GM23338 (cell line): Measurements from ENCODE around the gene ADI1.

Experiments used
- CREB1 ChIP-seq: fragments of 250-450 bp; sonication (Bioruptor Pico); IDR thresholded peaks from 2 replicates; pipeline ENCODE4 v1.5.0; 2020; ENCODE audit warnings: low read depth, mild to moderate bottlenecking, moderate library complexity
- EZH2 ChIP-seq: fragments of 200-600 bp; sonication (generic); IDR thresholded peaks from one replicate; pipeline ENCODE4 v1.8.0; 2017; ENCODE audit warnings: antibody characterized with exemption, mild to moderate bottlenecking, low read depth; ENCODE audit not compliant: unreplicated experiment
- EZH2phosphoT487 ChIP-seq: fragments of 200-600 bp; sonication (generic); IDR thresholded peaks from one replicate; pipeline ENCODE4 v1.8.1; 2018; ENCODE audit warnings: antibody characterized with exemption; ENCODE audit not compliant: unreplicated experiment
- JUNB ChIP-seq: IDR thresholded peaks from one replicate; pipeline ENCODE4 v1.6.1; 2016; ENCODE audit warnings: antibody characterized with exemption; ENCODE audit not compliant: unreplicated experiment
- NANOG ChIP-seq: IDR thresholded peaks from 2 replicates; pipeline ENCODE4 v1.6.1; 2016; ENCODE audit warnings: antibody characterized with exemption, borderline replicate concordance
- POLR2AphosphoS5 ChIP-seq: IDR thresholded peaks from 2 replicates; pipeline ENCODE4 v1.6.1; 2016; ENCODE audit warnings: antibody characterized with exemption, low read depth
- STAT1 ChIP-seq: IDR thresholded peaks from one replicate; pipeline ENCODE4 v1.6.1; 2016; ENCODE audit warnings: antibody characterized with exemption; ENCODE audit not compliant: unreplicated experiment
- ZNF114 ChIP-seq: fragments of 250-450 bp; sonication (Bioruptor Pico); IDR thresholded peaks from 2 replicates; pipeline ENCODE4 v1.5.0; 2020; ENCODE audit warnings: mild to moderate bottlenecking, moderate library complexity
- ZNF331 ChIP-seq: fragments of 250-450 bp; sonication (Bioruptor Pico); IDR thresholded peaks from 2 replicates; pipeline ENCODE4 v1.5.0; 2020; ENCODE audit warnings: low read depth, mild to moderate bottlenecking, moderate library complexity
- TF ChIP-seq, protein P1 (sequence below), 2 experiments: fragments of 200-600 bp in 1 of 2; sonication (generic) in 1 of 2; conservative IDR thresholded peaks; 2 replicates each; pipeline versions ENCODE4 v1.5.1 to v1.6.1; 2016 to 2017; ENCODE audit warnings: antibody characterized with exemption in 2 of 2, low read depth in 2 of 2, mild to moderate bottlenecking in 2 of 2, moderate library complexity in 1 of 2
- TF ChIP-seq, protein P2 (sequence below): IDR thresholded peaks from one replicate; pipeline ENCODE4 v1.6.1; 2018; ENCODE audit warnings: antibody characterized with exemption; ENCODE audit not compliant: unreplicated experiment
- TF ChIP-seq, protein P3 (sequence below): fragments of 250-450 bp; sonication (Bioruptor Pico); IDR thresholded peaks from 2 replicates; pipeline ENCODE4 v1.5.0; 2020; ENCODE audit warnings: mild to moderate bottlenecking, moderate library complexity
- TF ChIP-seq, protein P4 (sequence below): IDR thresholded peaks from 2 replicates; pipeline ENCODE4 v1.6.1; 2016; ENCODE audit warnings: antibody characterized with exemption

DNA sequence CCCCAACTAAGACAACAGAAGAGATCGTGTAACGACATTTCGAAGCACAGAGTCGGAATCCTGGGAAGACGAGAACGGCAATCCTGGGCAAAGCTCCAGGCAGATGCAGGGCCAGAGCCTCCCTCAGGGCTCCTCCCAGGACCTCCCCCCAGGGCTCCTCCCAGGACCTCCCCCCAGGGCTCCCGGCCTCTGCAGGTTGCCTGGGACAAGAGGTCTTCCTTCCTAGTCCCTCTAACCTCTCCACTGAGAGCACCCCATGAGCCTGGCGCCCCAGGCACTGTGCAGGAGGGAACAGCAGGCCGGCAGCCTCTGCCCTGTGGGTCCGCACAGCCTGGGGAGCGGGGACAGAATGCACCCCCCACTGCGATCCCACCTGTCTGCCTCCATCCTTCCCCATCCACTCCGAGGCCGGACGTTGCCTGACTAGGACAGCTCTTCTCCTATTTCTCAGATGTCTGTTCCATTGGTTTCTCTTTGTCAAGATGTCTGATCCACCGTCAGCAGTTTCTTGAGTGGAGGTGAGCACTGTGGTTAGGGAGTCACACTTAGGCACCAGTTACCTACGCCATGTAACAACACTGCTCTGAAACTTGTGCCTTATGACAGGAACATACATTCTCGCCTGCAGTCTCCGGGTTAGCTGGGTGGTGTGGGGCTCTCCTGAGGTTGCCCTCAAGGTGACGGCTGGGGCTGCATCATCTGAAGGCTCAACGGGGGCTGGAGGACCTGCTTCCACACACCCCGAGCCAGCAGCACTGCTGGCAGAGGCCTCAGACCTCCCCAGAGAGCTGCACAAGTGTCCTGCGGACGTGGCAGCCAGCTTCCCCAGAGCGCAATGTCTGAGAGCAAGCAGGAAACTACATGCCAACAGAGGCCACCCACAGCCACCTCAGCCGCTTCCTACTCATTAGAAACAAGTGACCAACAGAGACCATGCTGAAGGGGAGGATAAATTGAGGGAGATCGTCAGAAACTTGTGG, 28.9 kb downstream of the ADI1 start:
- TF ChIP-seq CREB1 (CRISPR knock-in tag) (no peak), POLR2AphosphoS5 (no peak), STAT1 (no peak), EZH2 (no peak), ZNF114 (CRISPR knock-in tag) (no peak), JUNB (no peak), EZH2phosphoT487 (no peak), NANOG (no peak), ZNF331 (no peak)
- TF ChIP-seq, protein P1, sequence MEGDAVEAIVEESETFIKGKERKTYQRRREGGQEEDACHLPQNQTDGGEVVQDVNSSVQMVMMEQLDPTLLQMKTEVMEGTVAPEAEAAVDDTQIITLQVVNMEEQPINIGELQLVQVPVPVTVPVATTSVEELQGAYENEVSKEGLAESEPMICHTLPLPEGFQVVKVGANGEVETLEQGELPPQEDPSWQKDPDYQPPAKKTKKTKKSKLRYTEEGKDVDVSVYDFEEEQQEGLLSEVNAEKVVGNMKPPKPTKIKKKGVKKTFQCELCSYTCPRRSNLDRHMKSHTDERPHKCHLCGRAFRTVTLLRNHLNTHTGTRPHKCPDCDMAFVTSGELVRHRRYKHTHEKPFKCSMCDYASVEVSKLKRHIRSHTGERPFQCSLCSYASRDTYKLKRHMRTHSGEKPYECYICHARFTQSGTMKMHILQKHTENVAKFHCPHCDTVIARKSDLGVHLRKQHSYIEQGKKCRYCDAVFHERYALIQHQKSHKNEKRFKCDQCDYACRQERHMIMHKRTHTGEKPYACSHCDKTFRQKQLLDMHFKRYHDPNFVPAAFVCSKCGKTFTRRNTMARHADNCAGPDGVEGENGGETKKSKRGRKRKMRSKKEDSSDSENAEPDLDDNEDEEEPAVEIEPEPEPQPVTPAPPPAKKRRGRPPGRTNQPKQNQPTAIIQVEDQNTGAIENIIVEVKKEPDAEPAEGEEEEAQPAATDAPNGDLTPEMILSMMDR (conservative IDR thresholded peaks at IDR 0.05; ENCODE audit: low read depth in 2 of 2), result no peak
- TF ChIP-seq, protein P2, sequence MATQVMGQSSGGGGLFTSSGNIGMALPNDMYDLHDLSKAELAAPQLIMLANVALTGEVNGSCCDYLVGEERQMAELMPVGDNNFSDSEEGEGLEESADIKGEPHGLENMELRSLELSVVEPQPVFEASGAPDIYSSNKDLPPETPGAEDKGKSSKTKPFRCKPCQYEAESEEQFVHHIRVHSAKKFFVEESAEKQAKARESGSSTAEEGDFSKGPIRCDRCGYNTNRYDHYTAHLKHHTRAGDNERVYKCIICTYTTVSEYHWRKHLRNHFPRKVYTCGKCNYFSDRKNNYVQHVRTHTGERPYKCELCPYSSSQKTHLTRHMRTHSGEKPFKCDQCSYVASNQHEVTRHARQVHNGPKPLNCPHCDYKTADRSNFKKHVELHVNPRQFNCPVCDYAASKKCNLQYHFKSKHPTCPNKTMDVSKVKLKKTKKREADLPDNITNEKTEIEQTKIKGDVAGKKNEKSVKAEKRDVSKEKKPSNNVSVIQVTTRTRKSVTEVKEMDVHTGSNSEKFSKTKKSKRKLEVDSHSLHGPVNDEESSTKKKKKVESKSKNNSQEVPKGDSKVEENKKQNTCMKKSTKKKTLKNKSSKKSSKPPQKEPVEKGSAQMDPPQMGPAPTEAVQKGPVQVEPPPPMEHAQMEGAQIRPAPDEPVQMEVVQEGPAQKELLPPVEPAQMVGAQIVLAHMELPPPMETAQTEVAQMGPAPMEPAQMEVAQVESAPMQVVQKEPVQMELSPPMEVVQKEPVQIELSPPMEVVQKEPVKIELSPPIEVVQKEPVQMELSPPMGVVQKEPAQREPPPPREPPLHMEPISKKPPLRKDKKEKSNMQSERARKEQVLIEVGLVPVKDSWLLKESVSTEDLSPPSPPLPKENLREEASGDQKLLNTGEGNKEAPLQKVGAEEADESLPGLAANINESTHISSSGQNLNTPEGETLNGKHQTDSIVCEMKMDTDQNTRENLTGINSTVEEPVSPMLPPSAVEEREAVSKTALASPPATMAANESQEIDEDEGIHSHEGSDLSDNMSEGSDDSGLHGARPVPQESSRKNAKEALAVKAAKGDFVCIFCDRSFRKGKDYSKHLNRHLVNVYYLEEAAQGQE, result no peak
- TF ChIP-seq, protein P3, sequence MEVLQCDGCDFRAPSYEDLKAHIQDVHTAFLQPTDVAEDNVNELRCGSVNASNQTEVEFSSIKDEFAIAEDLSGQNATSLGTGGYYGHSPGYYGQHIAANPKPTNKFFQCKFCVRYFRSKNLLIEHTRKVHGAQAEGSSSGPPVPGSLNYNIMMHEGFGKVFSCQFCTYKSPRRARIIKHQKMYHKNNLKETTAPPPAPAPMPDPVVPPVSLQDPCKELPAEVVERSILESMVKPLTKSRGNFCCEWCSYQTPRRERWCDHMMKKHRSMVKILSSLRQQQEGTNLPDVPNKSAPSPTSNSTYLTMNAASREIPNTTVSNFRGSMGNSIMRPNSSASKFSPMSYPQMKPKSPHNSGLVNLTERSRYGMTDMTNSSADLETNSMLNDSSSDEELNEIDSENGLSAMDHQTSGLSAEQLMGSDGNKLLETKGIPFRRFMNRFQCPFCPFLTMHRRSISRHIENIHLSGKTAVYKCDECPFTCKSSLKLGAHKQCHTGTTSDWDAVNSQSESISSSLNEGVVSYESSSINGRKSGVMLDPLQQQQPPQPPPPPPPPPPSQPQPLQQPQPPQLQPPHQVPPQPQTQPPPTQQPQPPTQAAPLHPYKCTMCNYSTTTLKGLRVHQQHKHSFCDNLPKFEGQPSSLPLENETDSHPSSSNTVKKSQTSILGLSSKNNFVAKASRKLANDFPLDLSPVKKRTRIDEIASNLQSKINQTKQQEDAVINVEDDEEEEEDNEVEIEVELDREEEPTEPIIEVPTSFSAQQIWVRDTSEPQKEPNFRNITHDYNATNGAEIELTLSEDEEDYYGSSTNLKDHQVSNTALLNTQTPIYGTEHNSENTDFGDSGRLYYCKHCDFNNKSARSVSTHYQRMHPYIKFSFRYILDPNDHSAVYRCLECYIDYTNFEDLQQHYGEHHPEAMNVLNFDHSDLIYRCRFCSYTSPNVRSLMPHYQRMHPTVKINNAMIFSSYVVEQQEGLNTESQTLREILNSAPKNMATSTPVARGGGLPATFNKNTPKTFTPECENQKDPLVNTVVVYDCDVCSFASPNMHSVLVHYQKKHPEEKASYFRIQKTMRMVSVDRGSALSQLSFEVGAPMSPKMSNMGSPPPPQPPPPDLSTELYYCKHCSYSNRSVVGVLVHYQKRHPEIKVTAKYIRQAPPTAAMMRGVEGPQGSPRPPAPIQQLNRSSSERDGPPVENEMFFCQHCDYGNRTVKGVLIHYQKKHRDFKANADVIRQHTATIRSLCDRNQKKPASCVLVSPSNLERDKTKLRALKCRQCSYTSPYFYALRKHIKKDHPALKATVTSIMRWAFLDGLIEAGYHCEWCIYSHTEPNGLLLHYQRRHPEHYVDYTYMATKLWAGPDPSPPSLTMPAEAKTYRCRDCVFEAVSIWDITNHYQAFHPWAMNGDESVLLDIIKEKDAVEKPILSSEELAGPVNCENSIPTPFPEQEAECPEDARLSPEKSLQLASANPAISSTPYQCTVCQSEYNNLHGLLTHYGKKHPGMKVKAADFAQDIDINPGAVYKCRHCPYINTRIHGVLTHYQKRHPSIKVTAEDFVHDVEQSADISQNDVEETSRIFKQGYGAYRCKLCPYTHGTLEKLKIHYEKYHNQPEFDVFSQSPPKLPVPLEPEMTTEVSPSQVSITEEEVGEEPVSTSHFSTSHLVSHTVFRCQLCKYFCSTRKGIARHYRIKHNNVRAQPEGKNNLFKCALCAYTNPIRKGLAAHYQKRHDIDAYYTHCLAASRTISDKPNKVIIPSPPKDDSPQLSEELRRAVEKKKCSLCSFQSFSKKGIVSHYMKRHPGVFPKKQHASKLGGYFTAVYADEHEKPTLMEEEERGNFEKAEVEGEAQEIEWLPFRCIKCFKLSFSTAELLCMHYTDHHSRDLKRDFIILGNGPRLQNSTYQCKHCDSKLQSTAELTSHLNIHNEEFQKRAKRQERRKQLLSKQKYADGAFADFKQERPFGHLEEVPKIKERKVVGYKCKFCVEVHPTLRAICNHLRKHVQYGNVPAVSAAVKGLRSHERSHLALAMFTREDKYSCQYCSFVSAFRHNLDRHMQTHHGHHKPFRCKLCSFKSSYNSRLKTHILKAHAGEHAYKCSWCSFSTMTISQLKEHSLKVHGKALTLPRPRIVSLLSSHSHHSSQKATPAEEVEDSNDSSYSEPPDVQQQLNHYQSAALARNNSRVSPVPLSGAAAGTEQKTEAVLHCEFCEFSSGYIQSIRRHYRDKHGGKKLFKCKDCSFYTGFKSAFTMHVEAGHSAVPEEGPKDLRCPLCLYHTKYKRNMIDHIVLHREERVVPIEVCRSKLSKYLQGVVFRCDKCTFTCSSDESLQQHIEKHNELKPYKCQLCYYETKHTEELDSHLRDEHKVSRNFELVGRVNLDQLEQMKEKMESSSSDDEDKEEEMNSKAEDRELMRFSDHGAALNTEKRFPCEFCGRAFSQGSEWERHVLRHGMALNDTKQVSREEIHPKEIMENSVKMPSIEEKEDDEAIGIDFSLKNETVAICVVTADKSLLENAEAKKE, result no peak
- TF ChIP-seq, protein P4, sequence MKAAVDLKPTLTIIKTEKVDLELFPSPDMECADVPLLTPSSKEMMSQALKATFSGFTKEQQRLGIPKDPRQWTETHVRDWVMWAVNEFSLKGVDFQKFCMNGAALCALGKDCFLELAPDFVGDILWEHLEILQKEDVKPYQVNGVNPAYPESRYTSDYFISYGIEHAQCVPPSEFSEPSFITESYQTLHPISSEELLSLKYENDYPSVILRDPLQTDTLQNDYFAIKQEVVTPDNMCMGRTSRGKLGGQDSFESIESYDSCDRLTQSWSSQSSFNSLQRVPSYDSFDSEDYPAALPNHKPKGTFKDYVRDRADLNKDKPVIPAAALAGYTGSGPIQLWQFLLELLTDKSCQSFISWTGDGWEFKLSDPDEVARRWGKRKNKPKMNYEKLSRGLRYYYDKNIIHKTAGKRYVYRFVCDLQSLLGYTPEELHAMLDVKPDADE, result no peak
